Measurements from ENCODE around the gene CD58.
"Not testable (repeated sequence)": the region's sequence is repeated elsewhere in the genome, so short reads cannot be mapped to it uniquely, and the experiment has no call there.

CD58 gene

GRCh38 chr1:116571215-116571919, 541 bp upstream of the CD58 start:
- no peak for DNase-seq (ENCODE audit: low read depth)

- DNase-seq (ENCODE audit: low read depth) = no peak
Measured at GRCh38 chr1:116569776-116570357, 959 bp downstream of the CD58 start.

- no peak for DNase-seq (ENCODE audit: low read depth)
Measured at GRCh38 chr1:116569381-116569670, 1.5 kb downstream of the CD58 start.

- DNase-seq (ENCODE audit: low read depth) = no peak
Measured at GRCh38 chr1:116568662-116569380, 2.0 kb downstream of the CD58 start.

GRCh38 chr1:116567790-116568661, 2.8 kb downstream of the CD58 start:
- no peak for DNase-seq (ENCODE audit: low read depth)

- no peak for DNase-seq (ENCODE audit: low read depth)
Measured at GRCh38 chr1:116565222-116565621, 5.6 kb downstream of the CD58 start.

- DNase-seq (ENCODE audit: low read depth) = no peak
Measured at GRCh38 chr1:116564426-116564825, 6.4 kb downstream of the CD58 start.

- DNase-seq (ENCODE audit: low read depth) = not testable (repeated sequence)
Measured at GRCh38 chr1:116562465-116562864, 8.4 kb downstream of the CD58 start.

- DNase-seq (ENCODE audit: low read depth) = no peak
Measured at GRCh38 chr1:116561563-116561962, 9.3 kb downstream of the CD58 start.

GRCh38 chr1:116560704-116561490, 9.9 kb downstream of the CD58 start:
- DNase-seq (ENCODE audit: low read depth) = no peak

- DNase-seq (ENCODE audit: low read depth) = no peak
Measured at GRCh38 chr1:116559304-116559761, 11.5 kb downstream of the CD58 start.

GRCh38 chr1:116558571-116558970, 12.3 kb downstream of the CD58 start:
- DNase-seq (ENCODE audit: low read depth) = no peak

GRCh38 chr1:116558140-116558549, 12.7 kb downstream of the CD58 start:
- no peak for DNase-seq (ENCODE audit: low read depth)

- no peak for DNase-seq (ENCODE audit: low read depth)
Measured at GRCh38 chr1:116557323-116557878, 13.4 kb downstream of the CD58 start.

- peak; percentile 64 for DNase-seq (ENCODE audit: low read depth)
Measured at GRCh38 chr1:116556289-116557006, 14.4 kb downstream of the CD58 start.

- no peak for DNase-seq (ENCODE audit: low read depth)
Measured at GRCh38 chr1:116554924-116555323, 15.9 kb downstream of the CD58 start.

GRCh38 chr1:116553386-116554115, 17.3 kb downstream of the CD58 start:
- no peak for DNase-seq (ENCODE audit: low read depth)

- no peak for DNase-seq (ENCODE audit: low read depth)
Measured at GRCh38 chr1:116546354-116546977, 24.4 kb downstream of the CD58 start.

GRCh38 chr1:116545359-116545705, 25.5 kb downstream of the CD58 start:
- DNase-seq (ENCODE audit: low read depth) = no peak
